ENCODE results near the gene SCN3A. TPM values are rescaled to one million over a fixed set of nuclear protein-coding genes. Genes with fewer than 3 reads are reported as not detected.

Gene SCN3A
- total and polyA plus RNA-seq, 2 of the 4 experiments (the other 2 are of a cell fraction), result 0.26 to 0.90 TPM

DNA sequence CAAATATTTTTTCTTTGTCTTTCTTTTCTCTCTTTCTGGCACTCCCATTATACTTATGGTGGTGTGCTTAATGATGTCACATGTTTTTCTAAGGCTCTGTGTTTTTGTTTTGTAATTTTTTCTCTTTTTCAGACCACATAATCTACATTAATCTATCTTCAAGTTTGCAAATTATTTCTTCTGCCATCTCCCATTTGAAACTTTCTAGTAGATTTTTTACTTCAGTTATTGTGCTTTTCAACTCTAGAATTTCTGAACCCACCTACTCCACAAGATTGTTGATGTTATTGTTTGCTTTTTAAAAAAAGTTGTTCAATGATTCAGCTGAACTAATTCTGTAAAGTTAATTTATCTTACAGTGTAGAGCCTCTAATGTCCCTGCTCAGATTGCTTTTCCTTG, 121.4 kb downstream of the SCN3A start:
- TF ChIP-seq MAZ (IDR thresholded peaks at IDR 0.05; ENCODE audit: borderline replicate concordance, low read depth, low read length), result no peak
- TF ChIP-seq, protein P1, sequence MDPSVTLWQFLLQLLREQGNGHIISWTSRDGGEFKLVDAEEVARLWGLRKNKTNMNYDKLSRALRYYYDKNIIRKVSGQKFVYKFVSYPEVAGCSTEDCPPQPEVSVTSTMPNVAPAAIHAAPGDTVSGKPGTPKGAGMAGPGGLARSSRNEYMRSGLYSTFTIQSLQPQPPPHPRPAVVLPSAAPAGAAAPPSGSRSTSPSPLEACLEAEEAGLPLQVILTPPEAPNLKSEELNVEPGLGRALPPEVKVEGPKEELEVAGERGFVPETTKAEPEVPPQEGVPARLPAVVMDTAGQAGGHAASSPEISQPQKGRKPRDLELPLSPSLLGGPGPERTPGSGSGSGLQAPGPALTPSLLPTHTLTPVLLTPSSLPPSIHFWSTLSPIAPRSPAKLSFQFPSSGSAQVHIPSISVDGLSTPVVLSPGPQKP (IDR thresholded peaks at IDR 0.05; ENCODE audit: borderline replicate concordance, low read depth, low read length), result no peak
- no peak for TF ChIP-seq NFE2L2 (IDR thresholded peaks at IDR 0.05; ENCODE audit: low read depth, low read length)
- TF ChIP-seq, protein P2, sequence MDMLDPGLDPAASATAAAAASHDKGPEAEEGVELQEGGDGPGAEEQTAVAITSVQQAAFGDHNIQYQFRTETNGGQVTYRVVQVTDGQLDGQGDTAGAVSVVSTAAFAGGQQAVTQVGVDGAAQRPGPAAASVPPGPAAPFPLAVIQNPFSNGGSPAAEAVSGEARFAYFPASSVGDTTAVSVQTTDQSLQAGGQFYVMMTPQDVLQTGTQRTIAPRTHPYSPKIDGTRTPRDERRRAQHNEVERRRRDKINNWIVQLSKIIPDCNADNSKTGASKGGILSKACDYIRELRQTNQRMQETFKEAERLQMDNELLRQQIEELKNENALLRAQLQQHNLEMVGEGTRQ (IDR thresholded peaks at IDR 0.05; ENCODE audit: low read depth, low read length), result no peak
- no peak for TF ChIP-seq CHD1 (IDR thresholded peaks at IDR 0.05; ENCODE audit: low read depth, low read length)
- no peak for TF ChIP-seq RAD21 (IDR thresholded peaks at IDR 0.05; ENCODE audit: low read length)
- TF ChIP-seq, protein P3, sequence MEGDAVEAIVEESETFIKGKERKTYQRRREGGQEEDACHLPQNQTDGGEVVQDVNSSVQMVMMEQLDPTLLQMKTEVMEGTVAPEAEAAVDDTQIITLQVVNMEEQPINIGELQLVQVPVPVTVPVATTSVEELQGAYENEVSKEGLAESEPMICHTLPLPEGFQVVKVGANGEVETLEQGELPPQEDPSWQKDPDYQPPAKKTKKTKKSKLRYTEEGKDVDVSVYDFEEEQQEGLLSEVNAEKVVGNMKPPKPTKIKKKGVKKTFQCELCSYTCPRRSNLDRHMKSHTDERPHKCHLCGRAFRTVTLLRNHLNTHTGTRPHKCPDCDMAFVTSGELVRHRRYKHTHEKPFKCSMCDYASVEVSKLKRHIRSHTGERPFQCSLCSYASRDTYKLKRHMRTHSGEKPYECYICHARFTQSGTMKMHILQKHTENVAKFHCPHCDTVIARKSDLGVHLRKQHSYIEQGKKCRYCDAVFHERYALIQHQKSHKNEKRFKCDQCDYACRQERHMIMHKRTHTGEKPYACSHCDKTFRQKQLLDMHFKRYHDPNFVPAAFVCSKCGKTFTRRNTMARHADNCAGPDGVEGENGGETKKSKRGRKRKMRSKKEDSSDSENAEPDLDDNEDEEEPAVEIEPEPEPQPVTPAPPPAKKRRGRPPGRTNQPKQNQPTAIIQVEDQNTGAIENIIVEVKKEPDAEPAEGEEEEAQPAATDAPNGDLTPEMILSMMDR (conservative IDR thresholded peaks at IDR 0.05; ENCODE audit: low read depth, low read length), result no peak
- TF ChIP-seq CEBPB (IDR thresholded peaks at IDR 0.05; ENCODE audit: low read depth, low read length), result no peak
- TF ChIP-seq RCOR1 (IDR thresholded peaks at IDR 0.05; ENCODE audit: insufficient replicate concordance, low read length), result no peak
- no peak for TF ChIP-seq POLR2A (IDR thresholded peaks at IDR 0.05; ENCODE audit: low read depth, low read length)
- no peak for TF ChIP-seq BHLHE40 (IDR thresholded peaks at IDR 0.05; ENCODE audit: low read depth, low read length)
- no peak for TF ChIP-seq RFX5 (IDR thresholded peaks at IDR 0.05; ENCODE audit: low read depth, low read length)
- TF ChIP-seq FOS (IDR thresholded peaks at IDR 0.05; ENCODE audit: low read depth, low read length), result no peak
- no peak for TF ChIP-seq MXI1 (IDR thresholded peaks at IDR 0.05; ENCODE audit: borderline replicate concordance, low read depth, low read length)
- no peak for TF ChIP-seq SMC3 (IDR thresholded peaks at IDR 0.05; ENCODE audit: low read depth, low read length)
- no peaks in the 10 kb centered on the region for H3K36me3 ChIP-seq (ENCODE audit: control insufficient read depth, insufficient read depth, low read length)
- intact Hi-C loops (cut with micrococcal nuclease), result no loop called here
- ATAC-seq (ENCODE audit: low read depth), result no peak
- H4K91ac ChIP-seq (ENCODE audit: insufficient read depth, low read depth, low read length), result no peak overlapping the region
- H3K14ac ChIP-seq (replicated peaks; ENCODE audit: low read depth, low read length), result no peak overlapping the region
- H4K20me1 ChIP-seq (ENCODE audit: insufficient read depth, low read length), result no peaks in the 10 kb centered on the region
- no peaks in the 10 kb centered on the region for H3K4me1 ChIP-seq (ENCODE audit: control insufficient read depth, insufficient read depth, low read length)
- no TSS peak for BruUV-seq (replicated peaks)
- H2AK9ac ChIP-seq (replicated peaks; ENCODE audit: low read depth, low read length, poor library complexity), result no peak overlapping the region
- H4K5ac ChIP-seq (ENCODE audit: low read depth, low read length), result no peak overlapping the region
- H3K79me1 ChIP-seq (ENCODE audit: low read depth in 1 of 2, low read length in 2 of 2), result no peaks in the 10 kb centered on the region
- no peak overlapping the region for H4K8ac ChIP-seq (ENCODE audit: low read depth in 2 of 2, low read length in 2 of 2)
- no peak overlapping the region for H2AK5ac ChIP-seq (ENCODE audit: low read depth, low read length)
- no peak overlapping the region for H2BK5ac ChIP-seq (ENCODE audit: low read depth, low read length, poor library complexity, severe bottlenecking)
- no peak overlapping the region for H2BK20ac ChIP-seq (ENCODE audit: low read depth, low read length)
- H3K9me1 ChIP-seq (ENCODE audit: insufficient read depth, low read length), result no peaks in the 10 kb centered on the region
- in situ Hi-C loops (cut with MboI; ENCODE audit: low sequenced_read_pairs), result no loop called here
- no peak overlapping the region for H2BK120ac ChIP-seq (ENCODE audit: low read depth, low read length)
- no peaks in the 10 kb centered on the region for H3K9me3 ChIP-seq (ENCODE audit: control insufficient read depth, insufficient read depth, low read length)
- no peak overlapping the region for H3K4me2 ChIP-seq (ENCODE audit: low read depth, low read length)
- H3K56ac ChIP-seq (ENCODE audit: extremely low read depth, insufficient read depth, low read length), result no peak overlapping the region
- H3K23ac ChIP-seq (ENCODE audit: low read depth, low read length), result no peak overlapping the region
- no peak overlapping the region for H3K18ac ChIP-seq (ENCODE audit: low read depth, low read length)
- H3K27me3 ChIP-seq (ENCODE audit: control insufficient read depth, insufficient read depth, low read length), result no peaks in the 10 kb centered on the region; the same call in 1 of the 2 replicates
- ChIA-PET POLR2A (ENCODE audit: unreplicated experiment) (no interaction called here), CTCF (no interaction called here)
- dilution Hi-C loops (cut with HindIII; ENCODE audit: low sequenced_read_pairs, unreplicated experiment), result no loop called here
- no peak overlapping the region for H3K4me3 ChIP-seq (ENCODE audit: insufficient read depth, low read depth, low read length)
- no peak overlapping the region for H2AFZ ChIP-seq (replicated peaks; ENCODE audit: low read length, poor library complexity)
- no peak for DNase-seq
- no peak overlapping the region for H3K4ac ChIP-seq (ENCODE audit: low read depth, low read length)
- H3K27ac ChIP-seq (ENCODE audit: insufficient read depth, low read length), result no peak overlapping the region
- no peak overlapping the region for H3K9ac ChIP-seq (ENCODE audit: low read depth, low read length)
- no peak overlapping the region for H2BK15ac ChIP-seq (ENCODE audit: low read depth, low read length)

Measured in IMR-90 (cell line).